Tibial artery (tissue), 4 donors: Measurements from ENCODE around the gene RTN4RL2.

Experiments used
- DNase-seq, 2 donors: peaks; one replicate each; pipeline ENCODE4 v3.0.0-alpha.2; 2019
- H3K27ac ChIP-seq, 2 donors: fragments of 200-600 bp; sonication (generic) in 1 of 2; 1 replicate in 1 of 2; 2 replicates in 1 of 2; pipeline ENCODE4 v1.5.1; 2018 to 2019; ENCODE audit warnings: mild to moderate bottlenecking in 1 of 2
- H3K27me3 ChIP-seq, 2 donors: fragments of 200-600 bp; sonication (generic) in 1 of 2; one replicate each; pipeline versions ENCODE4 v1.5.1 to v1.6.0; 2016 to 2019
- H3K36me3 ChIP-seq, 3 donors: fragments of 200-600 bp; sonication (generic) in 2 of 3; one replicate each; pipeline ENCODE4 v1.5.1; 2016 to 2019; ENCODE audit warnings: mild to moderate bottlenecking in 2 of 3
- H3K4me1 ChIP-seq, 4 donors: fragments of 200-600 bp; sonication (generic) in 2 of 4; 1 replicate in 3 of 4; 2 replicates in 1 of 4; pipeline ENCODE4 v1.5.1; 2016 to 2019
- H3K4me3 ChIP-seq, 2 donors: fragments of 200-600 bp; sonication (generic) in 1 of 2; 1 replicate in 1 of 2; 2 replicates in 1 of 2; pipeline ENCODE4 v1.5.1; 2018 to 2019; ENCODE audit warnings: mild to moderate bottlenecking in 2 of 2
- H3K9me3 ChIP-seq, 3 donors: fragments of 200-600 bp; sonication (generic) in 1 of 3; one replicate each; pipeline ENCODE4 v1.5.1; 2016 to 2019
- intact Hi-C: fragments of 100-400 bp; cut with DNase I; formaldehyde crosslinking; loops from one replicate; pipeline ENCODE4 v1.15.0; 2023; ENCODE audit warnings: low total_unique reads
- TF ChIP-seq, protein P1 (sequence below), 2 experiments: fragments of 200-600 bp in 1 of 2; fragments of 450-650 bp in 1 of 2; IDR thresholded peaks; one replicate each; pipeline ENCODE4 v1.5.1; 2017 to 2019; ENCODE audit warnings: antibody characterized with exemption in 2 of 2, mild to moderate bottlenecking in 1 of 2, moderate library complexity in 1 of 2

RTN4RL2 gene

DNA sequence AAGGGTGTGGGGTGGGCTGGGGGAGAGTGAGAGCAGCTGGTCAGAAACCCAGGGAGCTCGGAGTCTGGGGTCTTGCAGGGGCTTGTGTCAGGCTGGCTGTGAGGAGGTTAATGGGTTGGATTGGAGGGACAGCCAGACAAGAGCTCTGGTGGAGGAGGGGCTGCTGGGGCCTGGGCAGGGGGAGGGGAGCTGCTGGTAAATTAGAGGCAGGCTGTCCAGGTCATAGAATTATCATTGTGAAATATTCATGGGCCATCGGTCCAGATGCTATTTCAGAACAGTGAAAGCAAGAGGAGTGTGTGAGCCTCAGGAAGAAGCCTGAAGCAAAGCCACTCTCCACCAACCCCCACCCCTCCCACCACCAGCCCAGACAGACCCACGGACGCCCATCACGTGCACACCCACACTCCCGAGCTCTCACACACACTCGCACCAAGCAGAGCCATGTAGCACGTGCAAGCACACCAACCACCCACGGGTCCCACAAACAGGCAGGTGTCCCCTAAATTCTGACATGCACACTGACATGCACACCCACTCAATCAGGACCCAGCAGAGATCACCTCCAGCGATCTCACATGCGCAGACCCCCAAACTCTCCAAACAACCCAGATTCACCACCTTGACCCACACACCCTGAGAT is 18.8 kb downstream of the RTN4RL2 start:
- Histone ChIP-seq H3K9me3 (no peaks in the 10 kb centered on the region), H3K27ac (no peak overlapping the region), H3K27me3 (peaks cover 0 to 56% of the 10 kb centered on the region in 2 donors), H3K4me1 (peaks cover 4 to 31% (median 24%) of the 10 kb centered on the region in 4 donors), H3K36me3 (peaks cover 1 to 4% (median 2%) of the 10 kb centered on the region in 3 donors), H3K4me3 (no peak overlapping the region)
- DNase-seq = no peak
- intact Hi-C loops = no loop called here
- TF ChIP-seq, protein P1, sequence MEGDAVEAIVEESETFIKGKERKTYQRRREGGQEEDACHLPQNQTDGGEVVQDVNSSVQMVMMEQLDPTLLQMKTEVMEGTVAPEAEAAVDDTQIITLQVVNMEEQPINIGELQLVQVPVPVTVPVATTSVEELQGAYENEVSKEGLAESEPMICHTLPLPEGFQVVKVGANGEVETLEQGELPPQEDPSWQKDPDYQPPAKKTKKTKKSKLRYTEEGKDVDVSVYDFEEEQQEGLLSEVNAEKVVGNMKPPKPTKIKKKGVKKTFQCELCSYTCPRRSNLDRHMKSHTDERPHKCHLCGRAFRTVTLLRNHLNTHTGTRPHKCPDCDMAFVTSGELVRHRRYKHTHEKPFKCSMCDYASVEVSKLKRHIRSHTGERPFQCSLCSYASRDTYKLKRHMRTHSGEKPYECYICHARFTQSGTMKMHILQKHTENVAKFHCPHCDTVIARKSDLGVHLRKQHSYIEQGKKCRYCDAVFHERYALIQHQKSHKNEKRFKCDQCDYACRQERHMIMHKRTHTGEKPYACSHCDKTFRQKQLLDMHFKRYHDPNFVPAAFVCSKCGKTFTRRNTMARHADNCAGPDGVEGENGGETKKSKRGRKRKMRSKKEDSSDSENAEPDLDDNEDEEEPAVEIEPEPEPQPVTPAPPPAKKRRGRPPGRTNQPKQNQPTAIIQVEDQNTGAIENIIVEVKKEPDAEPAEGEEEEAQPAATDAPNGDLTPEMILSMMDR (IDR thresholded peaks at IDR 0.05) = no peak

GRCh38 chr11:57479911-57480310 is 19.6 kb downstream of the RTN4RL2 start:
- Histone ChIP-seq H3K36me3 (peaks cover 8 to 12% (median 9%) of the 10 kb centered on the region in 3 donors), H3K4me3 (no peak overlapping the region), H3K4me1 (peaks cover 4 to 31% (median 24%) of the 10 kb centered on the region in 4 donors), H3K27me3 (peaks cover 0 to 53% of the 10 kb centered on the region in 2 donors), H3K9me3 (no peaks in the 10 kb centered on the region), H3K27ac (no peak overlapping the region)
- intact Hi-C loops = no loop called here
- TF ChIP-seq, protein P1 (IDR thresholded peaks at IDR 0.05) = no peak
- no peak for DNase-seq

DNA sequence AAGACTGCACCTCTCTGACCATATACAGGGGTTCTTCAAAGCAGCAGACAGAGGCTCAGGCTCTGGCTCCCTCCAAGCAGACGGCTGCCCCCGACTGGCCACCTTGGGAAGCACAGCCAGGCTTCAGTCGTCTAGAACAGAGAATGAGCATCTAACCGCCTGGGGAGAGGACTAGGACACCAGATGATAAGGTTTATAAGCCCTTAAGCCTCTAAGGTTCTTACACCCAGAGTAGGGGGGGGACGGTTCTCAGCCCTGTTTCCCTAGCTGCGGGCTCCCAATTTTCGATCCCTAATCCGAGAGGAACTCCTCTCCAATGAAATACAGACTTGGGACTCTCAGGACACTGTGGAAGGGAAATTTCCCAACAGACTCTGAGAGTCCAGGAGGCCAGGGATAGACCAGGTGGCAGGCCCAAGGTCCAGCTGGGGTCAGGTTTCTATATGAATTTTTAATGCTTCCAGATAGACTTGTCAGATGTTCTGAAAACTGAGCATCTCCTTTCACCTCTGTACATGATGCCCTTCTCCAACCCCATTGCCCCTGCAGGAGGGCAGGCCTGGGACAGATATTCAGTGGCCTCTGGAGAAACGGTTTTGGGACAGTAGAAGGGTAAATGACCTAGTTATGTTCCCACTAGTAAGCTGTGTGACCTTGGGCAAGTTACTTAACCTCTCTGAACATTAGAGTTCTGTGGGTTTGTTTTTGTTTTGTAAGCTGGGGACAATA is 20.2 kb downstream of the RTN4RL2 start:
- DNase-seq = peak; percentile 68 to 79
- TF ChIP-seq, protein P1 (IDR thresholded peaks at IDR 0.05) = peak; percentile 54 to 57
- intact Hi-C loops = no loop called here
- Histone ChIP-seq H3K4me1 (peaks cover 4 to 29% (median 24%) of the 10 kb centered on the region in 4 donors), H3K27ac (no peak overlapping the region), H3K36me3 (peaks cover 15 to 19% (median 16%) of the 10 kb centered on the region in 3 donors), H3K27me3 (peaks cover 0 to 46% of the 10 kb centered on the region in 2 donors), H3K4me3 (no peak overlapping the region), H3K9me3 (no peaks in the 10 kb centered on the region)

- TF ChIP-seq, protein P1 (IDR thresholded peaks at IDR 0.05) = no peak
- no peak for DNase-seq
- Histone ChIP-seq H3K4me3 (no peak overlapping the region), H3K27ac (no peak overlapping the region), H3K36me3 (peaks cover 18 to 26% (median 23%) of the 10 kb centered on the region in 3 donors), H3K9me3 (no peaks in the 10 kb centered on the region), H3K4me1 (peaks cover 4 to 22% (median 17%) of the 10 kb centered on the region in 4 donors), H3K27me3 (peaks cover 0 to 39% of the 10 kb centered on the region in 2 donors)
- intact Hi-C loops = no loop called here
These were observed 21.0 kb downstream of the RTN4RL2 start for GRCh38 chr11:57481315-57481714.

DNA sequence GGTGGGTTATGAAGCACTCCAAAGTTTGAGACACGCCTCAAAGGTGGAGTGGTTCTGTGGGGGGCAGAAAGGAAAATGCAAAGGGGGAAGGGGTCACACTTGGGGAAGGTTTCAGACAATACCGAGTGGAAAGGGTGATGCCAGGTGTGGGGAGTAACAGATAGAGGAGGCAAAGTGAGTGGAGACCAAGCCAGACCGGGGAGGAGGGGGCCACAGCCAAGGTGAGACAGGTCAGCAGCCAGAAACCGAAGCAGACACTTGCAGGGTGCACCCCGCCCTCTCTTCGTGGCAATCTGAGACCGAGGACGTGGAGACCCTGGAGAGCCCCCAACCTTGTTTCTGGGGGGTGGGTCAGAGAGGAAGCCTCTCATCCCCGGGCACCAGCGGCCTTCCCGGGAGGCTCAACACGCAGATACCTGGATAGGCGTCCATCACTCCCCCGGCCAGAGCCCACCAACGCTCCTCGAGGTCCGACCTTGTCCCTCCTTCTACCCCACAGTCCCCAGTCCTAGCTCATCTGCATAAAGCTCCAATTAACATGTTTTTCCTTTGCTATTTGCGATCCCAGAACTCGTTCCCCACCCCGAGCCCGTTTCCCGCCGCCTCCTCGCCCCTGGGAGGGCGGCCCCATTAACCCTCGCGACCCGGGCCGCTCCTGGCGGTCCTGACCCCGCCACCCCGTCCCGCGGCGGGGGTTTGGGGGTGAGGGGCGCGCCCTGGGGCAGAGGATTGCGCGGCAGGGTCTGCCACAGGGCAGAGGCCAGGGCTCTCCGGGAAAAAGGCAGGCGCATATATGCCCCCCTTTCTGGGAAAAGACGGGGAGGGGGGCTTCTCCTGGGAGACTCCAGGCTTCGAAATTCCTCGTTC is 21.8 kb downstream of the RTN4RL2 start:
- Histone ChIP-seq H3K36me3 (peaks cover 24 to 30% (median 27%) of the 10 kb centered on the region in 3 donors), H3K4me3 (no peak overlapping the region), H3K4me1 (peaks cover 4 to 14% (median 10%) of the 10 kb centered on the region in 4 donors), H3K27me3 (peaks cover 0 to 30% of the 10 kb centered on the region in 2 donors), H3K9me3 (no peaks in the 10 kb centered on the region), H3K27ac (no peak overlapping the region)
- intact Hi-C loops = no loop called here
- no peak for DNase-seq
- TF ChIP-seq, protein P1 (IDR thresholded peaks at IDR 0.05) = no peak
